H9 (cell line): ENCODE measurements around the gene SH3RF2. TPM values are rescaled to one million over a fixed set of nuclear protein-coding genes. Genes with fewer than 3 reads are reported as not detected.

ENCODE experiments used
- DNase-seq: peaks from one replicate; pipeline ENCODE4 v3.0.0-alpha.2; 2017
- H2AFZ ChIP-seq: one replicate; pipeline ENCODE4 v1.6.1; 2013; ENCODE audit warnings: mild to moderate bottlenecking, low read length, control low read depth, moderate library complexity
- H2AK5ac ChIP-seq: 2 replicates; pipeline ENCODE4 v1.6.1; 2013; ENCODE audit warnings: low read length, control low read depth, mixed read lengths; ENCODE audit not compliant: insufficient read length
- H2BK120ac ChIP-seq: one replicate; pipeline ENCODE4 v1.6.1; 2013; ENCODE audit warnings: low read depth, mild to moderate bottlenecking, low read length, control low read depth, inconsistent platforms; ENCODE audit not compliant: poor library complexity, severe bottlenecking
- H2BK12ac ChIP-seq: 2 replicates; pipeline ENCODE4 v1.6.1; 2013; ENCODE audit warnings: low read length, control low read depth, mixed read lengths, low read depth; ENCODE audit not compliant: insufficient read length
- H2BK15ac ChIP-seq: 2 replicates; pipeline ENCODE4 v1.6.1; 2013; ENCODE audit warnings: low read depth, low read length, control low read depth
- H2BK20ac ChIP-seq: one replicate; pipeline ENCODE4 v1.6.1; 2013; ENCODE audit warnings: low read depth, mild to moderate bottlenecking, low read length, control low read depth, inconsistent platforms; ENCODE audit not compliant: poor library complexity, severe bottlenecking
- H2BK5ac ChIP-seq: 2 replicates; pipeline ENCODE4 v1.6.1; 2013; ENCODE audit warnings: low read length, control low read depth, mixed read lengths; ENCODE audit not compliant: insufficient read length
- H3K14ac ChIP-seq: 2 replicates; pipeline ENCODE4 v1.6.1; 2013; ENCODE audit warnings: low read length, control low read depth; ENCODE audit not compliant: insufficient read depth
- H3K18ac ChIP-seq: 2 replicates; pipeline ENCODE4 v1.6.1; 2013; ENCODE audit warnings: low read depth, mild to moderate bottlenecking, mixed read lengths, low read length, control low read depth; ENCODE audit not compliant: insufficient read length
- H3K23ac ChIP-seq: 2 replicates; pipeline ENCODE4 v1.6.1; 2013; ENCODE audit warnings: low read length, control low read depth, mixed read lengths, low read depth; ENCODE audit not compliant: insufficient read length
- H3K23me2 ChIP-seq: 2 replicates; pipeline ENCODE4 v1.6.1; 2013; ENCODE audit warnings: low read depth, mild to moderate bottlenecking, mixed read lengths, low read length, control low read depth; ENCODE audit not compliant: insufficient read length, poor library complexity, severe bottlenecking
- H3K27ac ChIP-seq: 2 replicates; pipeline ENCODE4 v1.5.1; 2013; ENCODE audit warnings: low read length, control low read depth, mixed read lengths, low read depth; ENCODE audit not compliant: insufficient read length
- H3K27me3 ChIP-seq: 2 replicates; pipeline ENCODE4 v1.6.1; 2013; ENCODE audit warnings: low read length, control low read depth, inconsistent platforms; ENCODE audit not compliant: insufficient read depth
- H3K4ac ChIP-seq: 2 replicates; pipeline ENCODE4 v1.6.1; 2013; ENCODE audit warnings: low read depth, mild to moderate bottlenecking, control low read depth, inconsistent platforms, low read length, moderate library complexity
- H3K4me1 ChIP-seq: 2 replicates; pipeline ENCODE4 v1.6.1; 2013; ENCODE audit warnings: low read length, control low read depth, inconsistent platforms; ENCODE audit not compliant: insufficient read depth
- H3K4me2 ChIP-seq: 2 replicates; pipeline ENCODE4 v1.6.1; 2013; ENCODE audit warnings: low read length, control low read depth, mixed read lengths; ENCODE audit not compliant: insufficient read length, insufficient read depth
- H3K56ac ChIP-seq: 2 replicates; pipeline ENCODE4 v1.6.1; 2013; ENCODE audit warnings: low read depth, mild to moderate bottlenecking, mixed read lengths, low read length, control low read depth; ENCODE audit not compliant: insufficient read length
- H3K79me1 ChIP-seq: 2 replicates; pipeline ENCODE4 v1.6.1; 2013; ENCODE audit warnings: low read depth, mild to moderate bottlenecking, moderate library complexity, low read length, control low read depth, inconsistent platforms; ENCODE audit not compliant: insufficient read depth, poor library complexity, severe bottlenecking
- H3K79me2 ChIP-seq: 2 replicates; pipeline ENCODE4 v1.6.1; 2013; ENCODE audit warnings: low read length, control low read depth, inconsistent platforms; ENCODE audit not compliant: insufficient read depth
- H3K9ac ChIP-seq: 2 replicates; pipeline ENCODE4 v1.6.1; 2013; ENCODE audit warnings: low read length, control low read depth, mixed read lengths; ENCODE audit not compliant: insufficient read length; ENCODE audit errors: extremely low read depth
- H3K9me3 ChIP-seq: one replicate; pipeline ENCODE4 v1.6.1; 2013; ENCODE audit warnings: low read depth, low read length, inconsistent platforms; ENCODE audit not compliant: control insufficient read depth
- H3T11ph ChIP-seq: one replicate; pipeline ENCODE4 v1.6.1; 2013; ENCODE audit warnings: mild to moderate bottlenecking, low read length, control low read depth, inconsistent platforms
- H4K20me1 ChIP-seq: one replicate; pipeline ENCODE4 v1.6.1; 2013; ENCODE audit not compliant: control insufficient read depth, insufficient read length, insufficient read depth
- H4K5ac ChIP-seq: 2 replicates; pipeline ENCODE4 v1.6.1; 2013; ENCODE audit warnings: low read depth, mild to moderate bottlenecking, mixed read lengths, low read length, control low read depth; ENCODE audit not compliant: insufficient read length
- H4K8ac ChIP-seq: replicated peaks from 2 replicates; pipeline ENCODE4 v1.6.1; 2013; ENCODE audit warnings: low read length, control low read depth, mixed read lengths, low read depth; ENCODE audit not compliant: insufficient read length
- H4K91ac ChIP-seq: 2 replicates; pipeline ENCODE4 v1.6.1; 2013; ENCODE audit warnings: low read depth, mild to moderate bottlenecking, moderate library complexity, mixed read lengths, low read length, control low read depth; ENCODE audit not compliant: insufficient read length
- H3K27ac Mint-ChIP-seq, 3 experiments: 2 replicates in 2 of 3; 3 replicates in 1 of 3; pipeline ENCODE4 v1.8.0; 2020 to 2021; ENCODE audit warnings: mixed read lengths in 3 of 3, mild to moderate bottlenecking in 1 of 3, moderate library complexity in 1 of 3
- H3K27me3 Mint-ChIP-seq: 2 replicates; pipeline ENCODE4 v1.8.0; 2021; ENCODE audit warnings: low read depth, mild to moderate bottlenecking, moderate library complexity, mixed read lengths
- H3K36me3 Mint-ChIP-seq, 3 experiments: 2 replicates in 2 of 3; 3 replicates in 1 of 3; pipeline ENCODE4 v1.8.0; 2020 to 2021; ENCODE audit warnings: low read depth in 3 of 3, mixed read lengths in 3 of 3; ENCODE audit not compliant: insufficient read depth in 1 of 3
- H3K4me1 Mint-ChIP-seq, 2 experiments: 2 replicates each; pipeline ENCODE4 v1.8.0; 2020; ENCODE audit warnings: mixed read lengths in 2 of 2
- H3K4me3 Mint-ChIP-seq, 2 experiments: 2 replicates in 1 of 2; 3 replicates in 1 of 2; pipeline ENCODE4 v1.8.0; 2020 to 2021; ENCODE audit warnings: mild to moderate bottlenecking in 2 of 2, mixed read lengths in 2 of 2, moderate library complexity in 1 of 2
- H3K9me3 Mint-ChIP-seq, 2 experiments: 2 replicates in 1 of 2; 3 replicates in 1 of 2; pipeline ENCODE4 v1.8.0; 2020; ENCODE audit warnings: mild to moderate bottlenecking in 2 of 2, mixed read lengths in 2 of 2, moderate library complexity in 1 of 2
- WGBS: extraction: QIAGEN DNeasy Blood & Tissue Kit; methylation state at CpG from one replicate; pipeline ENCODE4 v1.1.7; 2013; ENCODE audit warnings: missing lambda C conversion rate, low lambda C conversion rate, mixed read lengths; ENCODE audit not compliant: insufficient read length; ENCODE audit errors: extremely low coverage; 5-methylcytosine and 5-hydroxymethylcytosine counted together
- total RNA-seq: library from RNA; stranded (reverse); gene quantifications from 2 replicates; pipeline ENCODE4 v1.2.1, GENCODE V29; 2021
- TF ChIP-seq, protein P1 (sequence below): fragments of 200-600 bp; sonication (generic); conservative IDR thresholded peaks from 3 replicates; pipeline ENCODE4 v1.8.0; 2021; ENCODE audit warnings: antibody characterized with exemption, mild to moderate bottlenecking

Gene SH3RF2
- total RNA-seq, 1 experiment from 2014 or later: 0.66 TPM

GRCh38 chr5:146034127-146034526 lies 97.7 kb downstream of the SH3RF2 start:
- H3K79me2 ChIP-seq: no peaks in the 10 kb centered on the region
- H3K4me1 Mint-ChIP-seq: peaks cover 1 to 9% of the 10 kb centered on the region in 2 experiments; a peak in 2 of 4 replicates
- no peak overlapping the region for H3K4me2 ChIP-seq
- H3K27ac ChIP-seq: no peak overlapping the region
- no peak overlapping the region for H4K8ac ChIP-seq
- no peaks in the 10 kb centered on the region for H3K23me2 ChIP-seq
- no peak overlapping the region for H2BK5ac ChIP-seq
- H3T11ph ChIP-seq: no peak overlapping the region
- no peak overlapping the region for H3K9ac ChIP-seq
- H2BK120ac ChIP-seq: no peak overlapping the region
- H4K20me1 ChIP-seq: no peaks in the 10 kb centered on the region
- no peaks in the 10 kb centered on the region for H3K27me3 ChIP-seq
- peaks cover 3% of the 10 kb centered on the region; the same call in 1 of the 2 replicates for H3K27me3 Mint-ChIP-seq
- no peaks in the 10 kb centered on the region for H3K9me3 ChIP-seq
- H2AK5ac ChIP-seq: no peak overlapping the region
- no peak overlapping the region for H3K4ac ChIP-seq
- H3K9me3 Mint-ChIP-seq: no peaks in the 10 kb centered on the region; a peak in 1 of 5 replicates
- no peak for DNase-seq
- WGBS: no CpG with 5 or more reads among the region's 2 CpGs
- no peaks in the 10 kb centered on the region for H3K4me1 ChIP-seq
- no peak overlapping the region for H2BK15ac ChIP-seq
- TF ChIP-seq, protein P1, sequence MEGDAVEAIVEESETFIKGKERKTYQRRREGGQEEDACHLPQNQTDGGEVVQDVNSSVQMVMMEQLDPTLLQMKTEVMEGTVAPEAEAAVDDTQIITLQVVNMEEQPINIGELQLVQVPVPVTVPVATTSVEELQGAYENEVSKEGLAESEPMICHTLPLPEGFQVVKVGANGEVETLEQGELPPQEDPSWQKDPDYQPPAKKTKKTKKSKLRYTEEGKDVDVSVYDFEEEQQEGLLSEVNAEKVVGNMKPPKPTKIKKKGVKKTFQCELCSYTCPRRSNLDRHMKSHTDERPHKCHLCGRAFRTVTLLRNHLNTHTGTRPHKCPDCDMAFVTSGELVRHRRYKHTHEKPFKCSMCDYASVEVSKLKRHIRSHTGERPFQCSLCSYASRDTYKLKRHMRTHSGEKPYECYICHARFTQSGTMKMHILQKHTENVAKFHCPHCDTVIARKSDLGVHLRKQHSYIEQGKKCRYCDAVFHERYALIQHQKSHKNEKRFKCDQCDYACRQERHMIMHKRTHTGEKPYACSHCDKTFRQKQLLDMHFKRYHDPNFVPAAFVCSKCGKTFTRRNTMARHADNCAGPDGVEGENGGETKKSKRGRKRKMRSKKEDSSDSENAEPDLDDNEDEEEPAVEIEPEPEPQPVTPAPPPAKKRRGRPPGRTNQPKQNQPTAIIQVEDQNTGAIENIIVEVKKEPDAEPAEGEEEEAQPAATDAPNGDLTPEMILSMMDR: peak; percentile 47; the same call in 2 of the 3 replicates
- no peak overlapping the region for H3K27ac Mint-ChIP-seq
- no peak overlapping the region for H2AFZ ChIP-seq
- H3K23ac ChIP-seq: no peak overlapping the region
- no peak overlapping the region for H3K14ac ChIP-seq
- H3K36me3 Mint-ChIP-seq: no peaks in the 10 kb centered on the region
- H3K56ac ChIP-seq: no peak overlapping the region
- H3K79me1 ChIP-seq: no peaks in the 10 kb centered on the region
- H4K91ac ChIP-seq: no peak overlapping the region
- H2BK12ac ChIP-seq: no peak overlapping the region
- no peak overlapping the region for H4K5ac ChIP-seq
- H2BK20ac ChIP-seq: no peak overlapping the region
- no peak overlapping the region for H3K4me3 Mint-ChIP-seq
- no peak overlapping the region for H3K18ac ChIP-seq
